AG10803 (cell line): ENCODE results near the gene FXN.

Source experiments
- DNase-seq: peaks from one replicate; pipeline ENCODE4 v3.0.0; 2010; ENCODE audit warnings: low read depth
- H3K4me3 ChIP-seq: 2 replicates; pipeline ENCODE4 v1.5.1; 2011; ENCODE audit warnings: mild to moderate bottlenecking, low read length, control low read depth
- CTCF ChIP-seq: conservative IDR thresholded peaks from 2 replicates; pipeline ENCODE4 v1.5.1; 2011; ENCODE audit warnings: mild to moderate bottlenecking, low read length, control low read depth, inconsistent platforms

The FXN gene

GRCh38 chr9:69131682-69132081, 96.1 kb downstream of the FXN start:
- no peak overlapping the region for H3K4me3 ChIP-seq
- TF ChIP-seq CTCF: no peak
- peak; percentile 96 for DNase-seq

DNA sequence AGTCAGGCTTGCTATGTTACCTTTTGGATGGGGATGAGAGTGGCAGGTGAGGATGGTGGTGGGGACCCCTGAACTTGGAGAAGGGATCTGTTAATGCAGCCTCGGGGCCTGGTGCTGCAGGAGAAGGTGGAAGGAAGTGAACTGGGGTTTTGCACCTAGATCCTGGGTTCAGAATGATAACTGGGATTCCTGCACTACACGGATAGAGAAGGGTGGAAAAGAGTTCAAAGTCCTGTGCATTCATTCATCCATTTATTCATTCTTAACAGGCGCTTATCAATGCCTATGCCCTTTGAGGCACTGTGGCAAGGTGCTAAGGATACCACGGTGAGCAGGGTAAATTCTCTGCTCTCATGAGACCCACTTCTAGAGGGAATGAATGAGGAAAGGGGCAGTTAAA, 96.8 kb downstream of the FXN start:
- TF ChIP-seq CTCF: no peak
- no peak for DNase-seq
- H3K4me3 ChIP-seq: no peak overlapping the region

DNA sequence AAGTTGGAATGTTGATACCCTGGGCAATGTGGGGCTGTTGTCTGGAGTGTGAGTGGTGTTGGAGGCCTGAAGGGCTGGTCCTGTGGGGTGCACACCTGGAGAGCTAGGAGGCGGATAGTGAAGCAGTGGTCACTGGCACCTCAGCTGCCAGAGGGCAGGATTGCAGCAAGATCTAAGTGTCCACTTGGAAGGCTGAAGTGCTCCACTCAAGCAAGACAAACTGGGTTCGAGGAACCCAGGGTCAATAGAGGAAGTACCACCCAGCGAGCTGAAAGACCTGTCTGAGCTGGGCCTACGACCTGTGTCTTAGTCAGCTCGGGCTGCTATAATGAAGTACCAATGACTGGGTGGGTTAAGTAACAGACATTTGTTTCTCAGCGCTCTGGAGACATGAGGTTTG, 98.9 kb downstream of the FXN start:
- no peak overlapping the region for H3K4me3 ChIP-seq
- TF ChIP-seq CTCF: no peak
- no peak for DNase-seq

GRCh38 chr9:69136185-69136584, 100.6 kb downstream of the FXN start:
- no peak overlapping the region for H3K4me3 ChIP-seq
- no peak for TF ChIP-seq CTCF
- no peak for DNase-seq

GRCh38 chr9:69136779-69137178, 101.2 kb downstream of the FXN start:
- no peak overlapping the region for H3K4me3 ChIP-seq
- no peak for DNase-seq
- TF ChIP-seq CTCF: no peak

DNA sequence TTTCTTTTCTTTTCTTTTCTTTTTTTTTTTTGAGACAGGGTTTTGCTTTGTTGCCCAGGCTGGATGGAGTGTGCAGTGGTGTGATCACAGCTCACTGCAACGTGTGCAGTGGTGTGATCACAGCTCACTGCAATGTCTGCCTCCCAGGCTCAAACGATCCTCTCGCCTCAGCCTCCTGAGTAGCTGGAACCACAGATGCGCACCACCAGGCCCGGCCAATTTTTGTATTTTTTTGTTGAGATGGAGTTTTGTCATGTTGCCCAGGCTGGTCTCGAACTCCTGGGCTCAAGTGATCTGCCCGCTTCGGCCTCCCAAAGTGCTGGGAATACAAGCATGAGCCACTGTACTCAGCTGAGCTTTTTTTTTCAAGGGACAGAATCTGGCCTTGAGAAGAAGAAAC, 101.8 kb downstream of the FXN start:
- DNase-seq: no peak
- no peak overlapping the region for H3K4me3 ChIP-seq
- TF ChIP-seq CTCF: no peak

DNA sequence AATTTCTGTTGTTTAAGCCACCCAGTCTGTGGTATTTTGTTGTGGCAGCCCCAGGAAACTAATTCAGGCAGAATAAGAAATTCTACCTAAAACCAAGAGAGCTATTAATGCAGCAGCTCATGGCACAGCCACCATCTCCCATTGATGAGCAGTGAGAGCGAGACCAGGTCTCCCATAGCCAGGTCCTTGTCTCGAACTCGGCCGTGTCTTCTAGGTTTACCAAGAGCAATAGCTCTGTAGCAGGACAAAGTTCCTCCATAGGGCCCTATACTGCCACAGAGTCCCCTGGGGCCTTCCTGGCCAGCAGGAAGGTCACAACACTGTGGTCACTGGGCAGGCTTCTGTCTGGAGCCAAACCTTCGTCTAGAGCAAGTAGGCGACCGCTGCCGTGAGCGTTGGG, 104.0 kb downstream of the FXN start:
- TF ChIP-seq CTCF: no peak
- no peak for DNase-seq
- H3K4me3 ChIP-seq: no peak overlapping the region
